ENCODE measurements around the gene ADIG. TPM values are rescaled to one million over a fixed set of nuclear protein-coding genes. Genes with fewer than 3 reads are reported as not detected.

Gene ADIG
- total RNA-seq, 2 donors from 2014 or later, result not detected

DNA sequence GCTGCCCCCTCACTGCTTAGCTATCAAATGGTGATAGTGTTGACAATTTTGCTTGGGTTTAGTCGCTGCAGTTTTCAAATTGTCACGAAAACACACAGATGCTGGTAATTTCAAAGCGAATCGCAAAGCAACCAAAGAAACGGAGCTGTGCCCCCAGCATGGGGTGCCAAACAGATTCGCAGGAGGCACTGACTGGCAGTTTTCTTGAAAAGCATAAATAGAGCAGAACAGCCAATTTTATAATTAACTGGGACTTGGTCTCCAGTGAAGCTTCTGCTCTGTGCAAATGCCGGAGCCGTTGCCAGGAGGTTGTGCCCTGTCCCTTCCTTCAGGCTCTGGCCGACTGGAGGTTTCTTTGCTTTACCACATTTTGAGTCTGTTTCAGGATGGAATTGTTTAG lies 39.4 kb downstream of the ADIG start:
- no peaks in the 10 kb centered on the region for H3K36me3 ChIP-seq
- DNase-seq (ENCODE audit: low spot score), result no peak
- no peaks in the 10 kb centered on the region for H3K27me3 ChIP-seq (replicated peaks; ENCODE audit: insufficient read depth)
- ATAC-seq (ENCODE audit: insufficient number of reproducible peaks, low FRiP score, low read depth), result no peak
- TF ChIP-seq CTCF (IDR thresholded peaks at IDR 0.05), result no peak
- no peaks in the 10 kb centered on the region for H3K4me1 ChIP-seq (ENCODE audit: control insufficient read depth in 1 of 2, low read depth in 2 of 2)
- no peak overlapping the region for H3K27ac ChIP-seq
- H3K4me3 ChIP-seq, result no peak overlapping the region
- peaks cover 3% of the 10 kb centered on the region for H3K9me3 ChIP-seq

GRCh38 chr20:38623061-38623460 lies 42.1 kb downstream of the ADIG start:
- no peak for TF ChIP-seq CTCF (IDR thresholded peaks at IDR 0.05)
- Histone ChIP-seq H3K36me3 (no peaks in the 10 kb centered on the region), H3K9me3 (peaks cover 3% of the 10 kb centered on the region), H3K4me3 (no peak overlapping the region), H3K27ac (no peak overlapping the region), H3K27me3 (replicated peaks; ENCODE audit: insufficient read depth) (no peaks in the 10 kb centered on the region), H3K4me1 (ENCODE audit: control insufficient read depth in 1 of 2, low read depth in 2 of 2) (no peaks in the 10 kb centered on the region)
- DNase-seq (ENCODE audit: low spot score) (no peak), ATAC-seq (ENCODE audit: insufficient number of reproducible peaks, low FRiP score, low read depth) (no peak)

DNA sequence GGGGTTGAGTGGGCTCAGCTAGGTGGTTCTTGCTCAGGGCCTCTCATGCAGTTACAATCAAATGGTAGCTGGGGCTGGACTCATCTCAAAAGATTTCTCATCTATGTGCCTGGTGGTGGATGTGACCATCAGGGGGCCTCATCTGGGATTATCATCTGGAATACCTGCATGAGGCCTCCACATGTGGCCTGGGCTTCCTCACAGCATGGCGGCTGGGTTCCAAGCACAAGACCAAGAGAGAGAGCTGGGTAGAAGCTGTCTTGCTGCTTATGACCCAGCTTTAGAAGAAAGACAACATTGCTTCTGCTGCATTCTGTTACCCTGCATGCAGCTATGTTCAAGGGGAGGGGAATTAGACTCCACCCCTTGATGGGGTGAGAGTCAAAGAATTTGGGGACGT lies 43.1 kb downstream of the ADIG start:
- peaks cover 3% of the 10 kb centered on the region for H3K9me3 ChIP-seq
- TF ChIP-seq CTCF (IDR thresholded peaks at IDR 0.05), result no peak
- H3K4me1 ChIP-seq (ENCODE audit: control insufficient read depth in 1 of 2, low read depth in 2 of 2), result no peaks in the 10 kb centered on the region
- no peaks in the 10 kb centered on the region for H3K27me3 ChIP-seq (replicated peaks; ENCODE audit: insufficient read depth)
- H3K36me3 ChIP-seq, result no peaks in the 10 kb centered on the region
- H3K27ac ChIP-seq, result no peak overlapping the region
- DNase-seq (ENCODE audit: low spot score), result no peak
- ATAC-seq (ENCODE audit: insufficient number of reproducible peaks, low FRiP score, low read depth), result no peak
- H3K4me3 ChIP-seq, result no peak overlapping the region

DNA sequence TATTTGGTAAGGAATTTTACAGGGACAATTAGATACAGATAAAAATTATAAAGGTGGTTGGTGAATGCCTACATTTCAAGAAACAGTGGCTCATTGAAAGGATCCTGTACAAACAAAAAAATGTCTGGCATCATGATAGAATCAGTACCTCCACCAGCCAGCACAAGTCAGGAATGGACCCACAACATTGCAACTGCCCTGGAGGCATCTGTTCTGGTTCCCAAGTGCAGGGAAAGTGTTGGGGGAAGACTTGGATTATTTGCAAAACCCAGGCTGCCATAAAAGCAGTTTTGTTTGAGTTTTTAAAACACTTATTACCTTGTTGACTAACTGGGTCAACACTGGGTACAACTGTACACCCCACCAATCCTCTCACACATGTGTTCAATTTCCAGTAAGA lies 44.9 kb downstream of the ADIG start:
- H3K9me3 ChIP-seq, result peaks cover 3% of the 10 kb centered on the region
- H3K4me3 ChIP-seq, result no peak overlapping the region
- no peak for TF ChIP-seq CTCF (IDR thresholded peaks at IDR 0.05)
- DNase-seq (ENCODE audit: low spot score), result no peak
- no peaks in the 10 kb centered on the region for H3K27me3 ChIP-seq (replicated peaks; ENCODE audit: insufficient read depth)
- no peak overlapping the region for H3K27ac ChIP-seq
- H3K36me3 ChIP-seq, result no peaks in the 10 kb centered on the region
- no peak for ATAC-seq (ENCODE audit: insufficient number of reproducible peaks, low FRiP score, low read depth)
- no peaks in the 10 kb centered on the region for H3K4me1 ChIP-seq (ENCODE audit: control insufficient read depth in 1 of 2, low read depth in 2 of 2)

DNA sequence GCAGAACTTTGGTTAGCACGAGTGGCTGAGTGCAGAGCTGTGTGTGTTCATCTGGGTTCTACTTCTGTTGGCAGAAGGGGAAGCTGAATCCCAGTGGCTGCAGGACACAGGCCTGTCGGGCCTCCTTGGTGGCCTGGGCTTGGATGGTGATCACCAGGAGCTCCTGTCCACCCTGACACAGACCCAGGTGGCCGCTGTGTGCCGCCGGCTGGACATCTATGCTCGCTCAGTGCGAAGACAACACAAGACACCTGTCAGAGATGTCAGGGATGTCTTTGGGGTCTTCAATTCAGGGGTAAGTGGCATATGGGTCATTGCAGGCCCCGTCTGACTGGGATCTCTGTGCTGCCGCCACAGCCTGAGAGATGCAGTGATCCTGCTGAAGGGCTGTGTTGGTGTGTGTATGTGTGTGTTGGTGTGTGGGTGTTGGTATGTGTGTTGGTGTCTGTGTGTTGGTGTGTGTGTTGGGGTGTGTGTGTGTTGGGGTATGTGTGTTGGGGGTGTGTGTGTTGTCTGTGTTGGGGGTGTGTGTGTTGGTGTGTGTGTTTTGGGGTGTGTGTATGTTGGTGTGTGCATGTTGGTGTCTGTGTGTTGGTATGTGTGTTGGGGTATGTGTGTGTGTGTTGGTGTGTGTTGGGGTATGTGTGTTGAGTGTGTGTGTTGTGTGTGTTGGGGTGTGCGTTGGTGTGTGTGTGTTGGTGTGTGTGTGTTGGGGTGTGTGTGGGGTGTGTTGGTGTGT lies 46.1 kb downstream of the ADIG start:
- no peak for TF ChIP-seq CTCF (IDR thresholded peaks at IDR 0.05)
- Histone ChIP-seq H3K36me3 (no peaks in the 10 kb centered on the region), H3K27me3 (replicated peaks; ENCODE audit: insufficient read depth) (no peaks in the 10 kb centered on the region), H3K9me3 (peaks cover 3% of the 10 kb centered on the region), H3K27ac (no peak overlapping the region), H3K4me3 (no peak overlapping the region), H3K4me1 (ENCODE audit: control insufficient read depth in 1 of 2, low read depth in 2 of 2) (no peaks in the 10 kb centered on the region)
- no peak for ATAC-seq (ENCODE audit: insufficient number of reproducible peaks, low FRiP score, low read depth)
- no peak for DNase-seq (ENCODE audit: low spot score)

All from thoracic aorta (tissue), 2 donors.